ENCODE data around the gene SLC9A4.
A peak's percentile ranks its signal among the peaks of the same experiment; 100 is the strongest.

SLC9A4 gene, protein sequence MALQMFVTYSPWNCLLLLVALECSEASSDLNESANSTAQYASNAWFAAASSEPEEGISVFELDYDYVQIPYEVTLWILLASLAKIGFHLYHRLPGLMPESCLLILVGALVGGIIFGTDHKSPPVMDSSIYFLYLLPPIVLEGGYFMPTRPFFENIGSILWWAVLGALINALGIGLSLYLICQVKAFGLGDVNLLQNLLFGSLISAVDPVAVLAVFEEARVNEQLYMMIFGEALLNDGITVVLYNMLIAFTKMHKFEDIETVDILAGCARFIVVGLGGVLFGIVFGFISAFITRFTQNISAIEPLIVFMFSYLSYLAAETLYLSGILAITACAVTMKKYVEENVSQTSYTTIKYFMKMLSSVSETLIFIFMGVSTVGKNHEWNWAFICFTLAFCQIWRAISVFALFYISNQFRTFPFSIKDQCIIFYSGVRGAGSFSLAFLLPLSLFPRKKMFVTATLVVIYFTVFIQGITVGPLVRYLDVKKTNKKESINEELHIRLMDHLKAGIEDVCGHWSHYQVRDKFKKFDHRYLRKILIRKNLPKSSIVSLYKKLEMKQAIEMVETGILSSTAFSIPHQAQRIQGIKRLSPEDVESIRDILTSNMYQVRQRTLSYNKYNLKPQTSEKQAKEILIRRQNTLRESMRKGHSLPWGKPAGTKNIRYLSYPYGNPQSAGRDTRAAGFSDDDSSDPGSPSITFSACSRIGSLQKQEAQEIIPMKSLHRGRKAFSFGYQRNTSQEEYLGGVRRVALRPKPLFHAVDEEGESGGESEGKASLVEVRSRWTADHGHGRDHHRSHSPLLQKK

GRCh38 chr2:102473020-102473419 lies at the start of gene SLC9A4:
Gene SLC9A4, plus strand, starts transcription at chr2:102473226. Its CDS starts 534 bp downstream, at chr2:102473760.
- peak; percentile 53 to 62 for DNase-seq

- no peak for DNase-seq
These were observed 49.7 kb upstream of the SLC9A4 start for GRCh38 chr2:102423368-102423767.

GRCh38 chr2:102424754-102425153 lies 48.3 kb upstream of the SLC9A4 start:
- DNase-seq, result no peak

DNA sequence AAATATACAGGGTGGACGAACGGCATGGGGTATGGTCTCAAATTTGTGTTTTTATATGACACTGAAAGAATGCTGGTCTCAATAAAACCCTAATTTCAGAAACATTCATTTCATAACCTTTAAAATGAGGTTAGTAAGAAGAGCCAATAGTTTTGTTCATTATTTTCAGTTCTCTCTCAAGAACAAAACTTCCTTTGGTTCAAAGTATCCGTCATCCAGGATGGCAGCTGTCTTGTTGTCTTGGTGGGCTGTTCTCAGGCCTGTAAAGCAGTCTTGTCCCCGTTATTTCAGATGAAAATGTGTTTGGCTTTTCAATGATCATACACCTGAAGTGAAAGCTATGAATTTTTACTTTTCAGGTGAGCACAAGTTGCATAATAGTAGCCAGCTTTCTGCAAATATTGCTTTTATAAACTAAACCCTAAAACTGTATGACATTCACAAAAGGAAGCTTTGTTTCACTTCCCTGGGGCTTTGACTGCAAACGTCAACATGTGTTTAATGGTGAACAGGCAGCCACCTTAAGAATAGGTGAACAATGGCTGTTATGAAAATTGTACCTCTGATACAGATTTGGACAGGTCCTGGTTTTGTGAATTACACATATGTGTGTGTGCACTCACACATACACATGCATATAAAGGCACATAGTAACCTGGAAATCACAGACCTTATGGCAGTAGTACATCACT lies 47.4 kb upstream of the SLC9A4 start:
- DNase-seq, result no peak

DNA sequence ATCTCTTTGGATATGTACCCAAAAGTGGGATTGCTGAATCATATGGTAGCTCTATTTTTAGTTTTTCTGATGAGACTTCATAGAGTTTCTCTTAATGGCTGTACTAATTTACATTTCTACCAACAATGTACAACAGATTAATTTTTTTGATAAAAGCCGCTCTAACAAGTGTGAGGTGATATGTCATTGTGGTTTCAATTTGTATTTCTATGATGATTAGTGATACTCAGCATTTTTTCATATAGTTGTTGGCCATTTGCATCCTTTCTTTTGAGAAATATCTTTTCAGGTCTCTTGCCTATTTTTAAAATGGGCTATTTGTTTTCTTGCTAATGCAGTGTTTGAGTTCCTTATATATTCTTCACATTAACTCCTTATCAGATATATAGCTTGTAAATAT lies 45.8 kb upstream of the SLC9A4 start:
- DNase-seq, result no peak

GRCh38 chr2:102428573-102428972 lies 44.5 kb upstream of the SLC9A4 start:
- no peak for DNase-seq

- DNase-seq, result no peak
These were observed 40.6 kb upstream of the SLC9A4 start for GRCh38 chr2:102432386-102432785.

DNA sequence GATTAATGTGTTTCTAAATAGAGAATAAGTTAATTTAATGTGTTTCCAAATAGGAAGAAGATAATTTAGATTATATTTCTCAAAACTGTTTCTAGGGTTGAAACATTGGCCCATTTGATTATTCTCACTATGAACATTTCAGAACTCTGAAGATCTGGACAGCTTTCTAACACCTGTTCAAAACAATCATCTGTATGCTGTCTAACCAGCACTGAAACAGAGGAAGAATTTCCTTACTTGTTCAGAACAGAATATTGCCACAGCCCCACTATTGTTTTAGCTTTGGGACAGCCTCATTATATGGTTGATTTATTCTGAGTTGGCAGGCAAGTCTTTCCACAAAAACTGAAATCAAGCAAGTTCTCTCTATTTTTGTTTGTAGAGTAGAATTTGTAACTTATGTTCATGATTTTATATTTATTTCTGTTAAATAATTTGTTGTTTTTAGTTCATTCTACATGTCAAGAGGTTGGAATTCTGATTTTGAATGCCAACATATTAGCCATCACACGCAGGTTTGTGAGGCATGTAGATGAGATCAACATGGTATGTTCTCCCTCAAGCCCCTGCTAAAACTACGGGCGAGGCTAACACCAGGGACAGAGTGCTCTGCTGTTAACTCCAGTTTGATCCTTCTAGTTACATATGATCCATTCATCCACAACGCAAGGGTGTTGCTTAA lies 38.9 kb upstream of the SLC9A4 start:
- no peak for DNase-seq

GRCh38 chr2:102434655-102435381 lies 38.2 kb upstream of the SLC9A4 start:
- DNase-seq, result no peak

DNA sequence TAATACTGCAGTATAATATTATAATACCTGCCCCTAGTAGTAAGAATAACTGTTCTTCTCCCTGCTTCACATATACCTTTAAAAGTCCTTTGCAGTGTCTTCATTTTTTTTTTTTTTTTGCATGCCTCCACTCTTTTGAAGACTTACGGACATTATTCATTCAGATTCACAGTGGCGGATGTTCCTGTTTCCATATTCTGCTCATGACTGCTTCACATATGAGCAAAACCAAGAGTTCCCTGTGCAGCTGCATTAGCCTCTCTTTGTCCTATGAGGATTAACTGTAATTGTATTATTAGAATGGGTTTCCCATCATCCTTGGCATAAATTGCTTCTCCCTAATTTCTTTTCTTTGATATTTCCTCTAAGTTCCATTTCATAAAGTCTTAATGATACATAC lies 37.3 kb upstream of the SLC9A4 start:
- DNase-seq, result no peak

DNA sequence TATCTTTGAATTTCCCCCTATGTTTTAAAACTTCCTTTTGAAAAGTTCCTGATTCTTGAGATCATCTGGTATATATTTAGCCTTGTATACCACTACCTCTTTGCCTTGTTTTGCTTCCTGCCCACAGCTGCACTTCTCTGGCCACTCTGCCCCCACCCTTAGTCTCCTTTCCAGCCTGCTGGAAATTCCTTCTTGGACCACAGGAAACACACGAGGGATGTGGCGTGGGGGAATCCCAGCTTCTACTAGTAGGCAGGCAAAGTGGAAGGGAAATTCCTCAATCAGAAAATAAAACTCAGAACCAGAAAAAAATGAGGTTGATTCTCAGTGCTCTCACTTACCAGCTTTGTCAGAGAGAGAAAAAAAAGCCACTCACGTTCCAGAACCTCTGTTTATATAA lies 36.7 kb upstream of the SLC9A4 start:
- DNase-seq, result no peak

GRCh38 chr2:102437122-102437521 lies 35.9 kb upstream of the SLC9A4 start:
- no peak for DNase-seq

GRCh38 chr2:102438111-102438510 lies 34.9 kb upstream of the SLC9A4 start:
- DNase-seq, result no peak

DNA sequence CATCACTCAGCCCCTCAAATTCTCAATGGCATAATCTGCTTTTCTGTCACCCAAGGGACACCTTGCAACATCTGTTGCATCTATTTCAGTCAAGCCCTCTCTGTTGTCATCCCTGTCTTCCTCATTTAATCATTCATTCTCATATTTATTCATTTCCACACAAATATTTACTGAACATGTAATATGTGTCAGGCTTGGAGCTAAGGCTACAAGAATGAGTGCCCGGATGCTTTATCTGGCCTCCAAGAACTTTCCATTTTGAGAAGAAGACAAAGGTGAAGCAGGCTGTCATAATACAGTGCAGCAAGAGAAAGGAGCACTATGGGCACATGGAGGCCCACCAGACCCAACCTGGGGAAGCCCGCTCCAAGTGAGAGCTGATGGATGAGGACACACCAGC lies 34.4 kb upstream of the SLC9A4 start:
- DNase-seq, result no peak

DNA sequence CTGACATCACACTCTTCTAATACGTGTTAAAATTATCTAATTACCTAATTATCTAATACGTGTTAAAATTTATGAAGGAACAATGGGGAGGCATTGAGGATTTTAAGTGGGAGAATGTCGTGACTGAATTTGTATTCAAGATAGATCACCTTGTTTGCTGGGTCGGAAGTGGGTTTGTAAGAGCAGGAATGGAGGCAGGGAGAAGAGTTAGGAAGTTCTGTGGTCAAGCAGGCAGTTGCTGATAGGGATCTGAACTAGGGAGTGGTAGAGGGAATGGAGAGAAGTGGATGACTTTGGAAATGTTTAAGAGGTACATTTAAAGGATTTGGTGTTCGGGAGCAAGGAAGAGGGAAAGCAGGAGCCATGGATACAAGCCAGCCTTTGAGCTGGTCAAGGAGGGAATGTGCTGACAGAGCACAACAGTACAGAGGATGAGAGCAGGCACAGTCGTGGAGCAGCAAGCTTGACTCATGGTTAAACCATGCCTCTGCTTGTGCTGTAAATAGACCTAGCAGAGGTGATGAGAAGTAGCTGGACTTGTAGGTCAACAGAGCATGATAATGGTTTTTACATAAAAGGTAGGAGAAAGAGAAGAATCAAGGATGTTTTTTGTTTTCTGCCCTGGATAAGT lies 33.8 kb upstream of the SLC9A4 start:
- no peak for DNase-seq

DNA sequence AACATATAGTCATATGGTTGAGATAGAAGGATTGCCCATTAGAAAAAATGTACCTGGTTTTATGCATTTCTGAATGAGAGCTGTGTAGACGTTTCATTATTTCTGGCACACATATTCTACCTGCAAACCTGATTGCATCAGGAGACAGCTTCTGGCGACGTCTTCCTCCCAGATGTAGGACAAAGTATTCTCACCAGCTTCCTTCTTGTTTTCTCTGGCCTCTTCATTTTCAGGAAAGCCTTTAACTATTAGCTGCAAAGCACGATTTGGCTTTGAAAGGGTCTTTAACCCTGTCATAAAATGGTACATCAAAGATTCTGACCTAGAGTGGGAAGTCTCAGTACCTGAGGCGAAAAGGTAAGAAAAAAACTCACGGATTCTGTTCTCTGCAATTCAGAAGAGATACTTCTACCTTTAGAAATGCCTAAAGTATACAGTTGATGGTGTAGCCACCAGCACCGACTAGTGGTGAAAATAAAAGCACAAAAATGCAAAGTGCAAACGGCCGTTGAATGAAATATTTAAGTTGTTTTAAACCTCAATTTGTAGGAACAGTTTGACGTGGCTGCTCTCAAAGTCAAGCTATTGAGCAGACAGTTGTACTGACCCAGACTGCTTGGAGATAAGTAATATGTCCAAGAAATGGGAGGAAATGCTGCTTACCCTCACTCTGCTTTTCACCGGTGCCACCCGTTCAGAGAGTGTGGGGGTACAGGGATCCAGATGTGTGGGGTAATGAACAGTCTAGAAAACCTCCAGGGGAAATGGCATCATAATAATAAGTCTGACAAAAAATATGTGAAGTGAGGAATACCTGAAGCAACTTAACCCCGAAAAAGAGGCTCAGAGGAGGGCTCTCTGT lies 29.8 kb upstream of the SLC9A4 start:
- peak; percentile 26 to 49 for DNase-seq

DNA sequence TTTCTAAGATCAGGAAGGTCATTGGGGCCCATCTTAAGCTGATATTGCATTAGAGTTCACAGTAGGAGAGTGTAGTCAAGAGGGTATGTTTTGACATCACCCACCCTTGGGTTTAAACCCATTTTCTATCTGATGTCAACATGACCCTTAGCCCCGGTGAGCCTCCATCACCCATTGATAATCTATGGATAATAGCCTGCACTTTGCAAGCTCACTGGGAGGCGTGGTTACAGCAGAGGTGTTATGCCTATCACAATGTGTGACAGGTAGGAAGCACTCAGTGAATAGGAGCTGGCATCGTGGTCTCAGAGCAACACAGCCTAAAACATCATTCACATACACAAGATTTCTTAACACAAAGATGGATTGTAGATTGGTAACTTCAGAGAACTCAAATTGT lies 28.8 kb upstream of the SLC9A4 start:
- no peak for DNase-seq

DNA sequence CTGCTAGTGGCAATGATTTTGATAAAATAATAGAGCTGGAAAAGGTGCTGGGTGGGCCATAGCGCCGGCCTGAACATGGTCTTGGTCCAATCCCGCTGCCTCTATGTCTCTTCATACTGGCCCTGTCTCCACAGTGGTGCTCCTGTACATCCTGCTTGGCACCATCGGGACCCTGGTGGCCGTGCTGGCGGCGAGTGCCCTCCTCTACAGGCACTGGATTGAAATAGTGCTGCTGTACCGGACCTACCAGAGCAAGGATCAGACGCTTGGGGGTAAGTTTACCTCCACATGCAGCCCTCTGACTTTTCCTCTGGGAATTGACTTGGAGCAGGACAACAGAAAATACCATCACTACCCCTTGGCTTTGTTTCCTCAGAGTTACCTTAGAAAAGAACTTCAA lies 26.1 kb upstream of the SLC9A4 start:
- no peak for DNase-seq

- peak; percentile 65 to 71 for DNase-seq
These were observed 23.6 kb upstream of the SLC9A4 start for GRCh38 chr2:102449370-102449974.

- DNase-seq, result no peak
These were observed 21.1 kb upstream of the SLC9A4 start for GRCh38 chr2:102451968-102452367.

All from stimulated activated CD4-positive, alpha-beta T cell treated with anti-CD3 and anti-CD28 coated beads, Interleukin-2, amount 100 ng/mL, for 48 hours (primary cell).